Stomach (tissue), 9 donors: ENCODE results near the gene NSFL1C. TPM values are rescaled to one million over a fixed set of nuclear protein-coding genes. Genes with fewer than 3 reads are reported as not detected.

Source experiments
- DNase-seq, 2 donors: peaks; one replicate each; pipeline versions ENCODE4 v3.0.0 to v3.0.0-alpha.2; 2013 to 2019
- H3K27ac ChIP-seq, 5 donors: fragments of 200-600 bp in 4 of 5; sonication (generic) in 4 of 5; one replicate each; pipeline ENCODE4 v1.5.1; 2013 to 2019; ENCODE audit warnings: mild to moderate bottlenecking in 1 of 5, moderate library complexity in 1 of 5
- H3K27me3 ChIP-seq, 3 donors: fragments of 200-600 bp; sonication (generic); one replicate each; pipeline ENCODE4 v1.5.1; 2017 to 2019; ENCODE audit warnings: mixed run types in 1 of 3
- H3K36me3 ChIP-seq, 4 donors: fragments of 200-600 bp; sonication (generic); 1 replicate in 3 of 4; 2 replicates in 1 of 4; pipeline ENCODE4 v1.5.1; 2016 to 2019
- H3K4me1 ChIP-seq, 4 donors: fragments of 200-600 bp; sonication (generic); one replicate each; pipeline ENCODE4 v1.5.1; 2016 to 2019
- H3K4me3 ChIP-seq, 4 donors: fragments of 200-600 bp; sonication (generic) in 3 of 4; one replicate each; pipeline ENCODE4 v1.5.1; 2016 to 2019; ENCODE audit warnings: mild to moderate bottlenecking in 1 of 4
- H3K9me3 ChIP-seq, 4 donors: fragments of 200-600 bp; sonication (generic); one replicate each; pipeline ENCODE4 v1.5.1; 2016 to 2019
- EP300 ChIP-seq: sonication (generic); formaldehyde crosslinking; IDR thresholded peaks from one replicate; pipeline ENCODE4 v1.6.1; 2017; ENCODE audit warnings: antibody characterized with exemption
- POLR2A ChIP-seq, 4 donors: fragments of 450-650 bp; IDR thresholded peaks; one replicate each; pipeline ENCODE4 v1.6.1; 2016; ENCODE audit warnings: antibody characterized with exemption in 4 of 4, control low read depth in 2 of 4, mild to moderate bottlenecking in 1 of 4, moderate library complexity in 1 of 4
- POLR2AphosphoS5 ChIP-seq, 3 donors: sonication (generic); formaldehyde crosslinking; IDR thresholded peaks; one replicate each; pipeline ENCODE4 v1.6.1; 2016; ENCODE audit warnings: antibody characterized with exemption in 3 of 3
- WGBS, 5 donors: extraction: QIAGEN DNeasy Blood & Tissue Kit in 3 of 5; methylation state at CpG; one replicate each; pipeline versions ENCODE4 v1.1.5 to v1.1.7; 2013 to 2018; 5-methylcytosine and 5-hydroxymethylcytosine counted together
- intact Hi-C: fragments of 100-400 bp; cut with DNase I; formaldehyde crosslinking; loops from one replicate; pipeline ENCODE4 v1.15.1; 2023; ENCODE audit warnings: low total_unique reads
- polyA plus RNA-seq, 3 donors: library from polyadenylated mRNA; stranded (reverse); fragments of 200-250 nt; gene quantifications; one replicate each; pipeline ENCODE4 v1.2.3, GENCODE V29; 2013
- total RNA-seq, 5 donors: library from RNA; depleted of rRNA; stranded (reverse); fragments of >200 nt; gene quantifications; one replicate each; pipeline versions ENCODE4 v1.1.0 to v1.2.3, GENCODE V29; 2014 to 2016
- TF ChIP-seq, protein P1 (sequence below), 7 experiments: fragments of 450-650 bp in 4 of 7; fragments of 200-600 bp in 3 of 7; sonication (generic) in 3 of 7; IDR thresholded peaks; one replicate each; pipeline ENCODE4 v1.5.1; 2016 to 2019; ENCODE audit warnings: antibody characterized with exemption in 7 of 7, control low read depth in 2 of 7, mild to moderate bottlenecking in 1 of 7
- donor health status: healthy with polysubstance abuse.
- donor health status: Bipolar disorder and iron deficiency.
- donor health status: healthy.

The NSFL1C gene
- total and polyA plus RNA-seq, 8 donors, result 13.4 to 83.4 (median 42.1) TPM

DNA sequence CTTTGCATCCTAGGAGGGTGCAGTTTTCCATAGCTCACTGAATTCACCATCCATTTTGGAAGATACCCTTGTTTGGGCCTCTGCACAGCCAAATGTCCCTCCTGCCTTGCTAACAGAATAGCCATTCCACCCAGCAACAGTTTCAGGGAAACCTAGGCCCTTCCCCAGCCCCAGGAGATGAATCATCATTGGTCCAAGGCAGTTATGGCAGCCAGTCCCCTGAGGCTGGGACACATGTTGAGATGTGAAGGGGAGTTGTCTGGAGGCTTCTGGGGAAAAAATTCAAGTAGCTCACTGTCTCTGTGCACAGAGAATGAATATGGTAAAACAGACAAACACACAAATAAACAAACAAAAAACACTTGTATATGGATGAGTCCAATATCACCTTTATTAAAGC is 41.9 kb upstream of the NSFL1C start:
- Histone ChIP-seq H3K4me3 (no peak overlapping the region), H3K4me1 (no peaks in the 10 kb centered on the region), H3K27me3 (peaks cover 0 to 23% (median 5%) of the 10 kb centered on the region in 3 donors), H3K36me3 (no peaks in the 10 kb centered on the region), H3K9me3 (no peaks in the 10 kb centered on the region), H3K27ac (no peak overlapping the region)
- no peak for DNase-seq
- intact Hi-C loops, result no loop called here
- TF ChIP-seq, protein P1, sequence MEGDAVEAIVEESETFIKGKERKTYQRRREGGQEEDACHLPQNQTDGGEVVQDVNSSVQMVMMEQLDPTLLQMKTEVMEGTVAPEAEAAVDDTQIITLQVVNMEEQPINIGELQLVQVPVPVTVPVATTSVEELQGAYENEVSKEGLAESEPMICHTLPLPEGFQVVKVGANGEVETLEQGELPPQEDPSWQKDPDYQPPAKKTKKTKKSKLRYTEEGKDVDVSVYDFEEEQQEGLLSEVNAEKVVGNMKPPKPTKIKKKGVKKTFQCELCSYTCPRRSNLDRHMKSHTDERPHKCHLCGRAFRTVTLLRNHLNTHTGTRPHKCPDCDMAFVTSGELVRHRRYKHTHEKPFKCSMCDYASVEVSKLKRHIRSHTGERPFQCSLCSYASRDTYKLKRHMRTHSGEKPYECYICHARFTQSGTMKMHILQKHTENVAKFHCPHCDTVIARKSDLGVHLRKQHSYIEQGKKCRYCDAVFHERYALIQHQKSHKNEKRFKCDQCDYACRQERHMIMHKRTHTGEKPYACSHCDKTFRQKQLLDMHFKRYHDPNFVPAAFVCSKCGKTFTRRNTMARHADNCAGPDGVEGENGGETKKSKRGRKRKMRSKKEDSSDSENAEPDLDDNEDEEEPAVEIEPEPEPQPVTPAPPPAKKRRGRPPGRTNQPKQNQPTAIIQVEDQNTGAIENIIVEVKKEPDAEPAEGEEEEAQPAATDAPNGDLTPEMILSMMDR (IDR thresholded peaks at IDR 0.05), result no peak
- TF ChIP-seq EP300, result no peak
- no peak for TF ChIP-seq POLR2AphosphoS5 (IDR thresholded peaks at IDR 0.05)
- no peak for TF ChIP-seq POLR2A (IDR thresholded peaks at IDR 0.05)

DNA sequence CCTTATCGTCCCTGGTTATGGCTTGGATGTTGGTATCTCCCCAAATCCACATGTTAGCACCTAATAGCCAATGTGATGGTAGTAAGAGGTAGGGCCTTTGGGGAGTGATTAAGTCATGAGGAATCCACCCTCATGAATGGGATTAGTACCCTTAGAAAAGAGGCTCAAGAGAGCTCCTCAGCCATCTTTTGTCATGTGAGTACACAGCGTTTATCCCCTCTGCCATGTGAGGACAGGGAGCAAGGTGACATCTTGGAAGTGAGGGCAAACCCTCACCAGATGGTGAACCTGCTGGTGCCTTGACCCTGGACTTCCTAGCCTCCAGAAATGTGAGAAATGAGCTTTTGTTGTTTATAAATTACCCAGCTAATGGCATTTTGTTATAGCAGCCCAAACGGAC is 40.6 kb upstream of the NSFL1C start:
- H3K4me3 ChIP-seq, result no peak overlapping the region
- peaks cover 0 to 23% (median 5%) of the 10 kb centered on the region in 3 donors for H3K27me3 ChIP-seq
- TF ChIP-seq, protein P1 (IDR thresholded peaks at IDR 0.05), result no peak
- no peak for TF ChIP-seq POLR2A (IDR thresholded peaks at IDR 0.05)
- no peak for TF ChIP-seq POLR2AphosphoS5 (IDR thresholded peaks at IDR 0.05)
- no peak for TF ChIP-seq EP300
- H3K9me3 ChIP-seq, result no peaks in the 10 kb centered on the region
- intact Hi-C loops, result no loop called here
- WGBS, 5 donors, result 60 to 78% (median 71%) methylated on average over 3 of the region's 3 CpGs
- H3K36me3 ChIP-seq, result no peaks in the 10 kb centered on the region
- DNase-seq, result no peak
- no peak overlapping the region for H3K27ac ChIP-seq
- no peaks in the 10 kb centered on the region for H3K4me1 ChIP-seq

DNA sequence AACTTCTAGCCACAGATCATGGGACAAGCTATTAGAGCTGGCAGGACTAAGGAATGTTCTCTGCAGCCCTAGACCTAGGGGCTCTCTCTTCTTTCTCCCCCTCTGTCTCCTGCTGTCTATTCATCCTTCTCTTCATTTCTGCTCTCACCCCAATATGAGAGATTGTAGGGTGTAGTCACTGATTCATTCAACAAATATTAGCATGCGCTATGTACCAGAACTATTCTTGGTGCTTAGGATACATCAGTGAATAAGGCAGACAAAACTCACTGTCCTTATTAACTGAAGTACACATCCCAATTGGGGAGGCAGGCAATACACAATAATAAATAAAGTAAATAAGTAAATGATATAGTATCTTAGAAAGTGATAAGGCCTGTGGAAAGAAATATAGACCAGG is 39.2 kb upstream of the NSFL1C start:
- intact Hi-C loops, result no loop called here
- TF ChIP-seq POLR2A (IDR thresholded peaks at IDR 0.05) (no peak), EP300 (no peak), POLR2AphosphoS5 (IDR thresholded peaks at IDR 0.05) (no peak)
- TF ChIP-seq, protein P1 (IDR thresholded peaks at IDR 0.05), result no peak
- WGBS, 5 donors, result 66 to 95% (median 74%) methylated on average over 1 of the region's 1 CpG
- H3K36me3 ChIP-seq, result no peaks in the 10 kb centered on the region
- peaks cover 0 to 19% (median 0%) of the 10 kb centered on the region in 3 donors for H3K27me3 ChIP-seq
- H3K4me1 ChIP-seq, result no peaks in the 10 kb centered on the region
- DNase-seq, result no peak
- no peaks in the 10 kb centered on the region for H3K9me3 ChIP-seq
- no peak overlapping the region for H3K27ac ChIP-seq
- H3K4me3 ChIP-seq, result no peak overlapping the region

DNA sequence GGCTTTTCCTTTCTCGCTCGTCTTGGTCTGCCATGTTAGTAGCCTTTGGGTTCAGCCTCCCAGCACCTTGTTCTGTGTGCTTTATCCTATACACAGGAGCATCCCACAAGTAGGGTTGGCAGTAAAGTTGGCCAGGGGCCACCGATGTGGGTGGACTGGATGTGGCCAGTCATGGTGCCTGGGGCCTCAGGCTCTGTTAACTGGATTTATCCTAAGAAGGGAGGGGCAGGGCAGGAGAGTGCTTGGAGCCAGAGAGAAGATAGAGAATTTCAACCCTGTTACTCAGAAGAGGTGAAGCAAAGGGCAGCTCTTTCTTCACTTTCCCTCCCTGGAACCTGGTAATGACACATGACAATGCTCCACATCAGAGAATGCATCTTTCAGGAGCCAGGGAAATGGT is 38.7 kb upstream of the NSFL1C start:
- whole genome bisulfite sequencing, 5 donors, result 62 to 89% (median 73%) methylated on average over 3 of the region's 3 CpGs
- intact Hi-C loops, result no loop called here
- Histone ChIP-seq H3K4me3 (no peak overlapping the region), H3K9me3 (no peaks in the 10 kb centered on the region), H3K27ac (no peak overlapping the region), H3K36me3 (no peaks in the 10 kb centered on the region), H3K4me1 (no peaks in the 10 kb centered on the region), H3K27me3 (peaks cover 0 to 22% (median 0%) of the 10 kb centered on the region in 3 donors)
- TF ChIP-seq EP300 (no peak), POLR2A (IDR thresholded peaks at IDR 0.05) (no peak), POLR2AphosphoS5 (IDR thresholded peaks at IDR 0.05) (no peak)
- TF ChIP-seq, protein P1 (IDR thresholded peaks at IDR 0.05), result no peak
- DNase-seq, result no peak
